Measurements from ENCODE around the gene ELN. TPM values are rescaled to one million over a fixed set of nuclear protein-coding genes. Genes with fewer than 3 reads are reported as not detected.

The ELN gene
- total RNA-seq, 1 donor from 2014 or later: 0.47 TPM

GRCh38 chr7:74051193-74051592, 23.2 kb downstream of the ELN start:
- Histone ChIP-seq H3K9me3 (ENCODE audit: low read depth) (no peaks in the 10 kb centered on the region), H3K36me3 (no peaks in the 10 kb centered on the region), H3K27ac (no peak overlapping the region), H3F3A (ENCODE audit: low read depth) (no peaks in the 10 kb centered on the region), H3K79me2 (ENCODE audit: low read depth) (no peaks in the 10 kb centered on the region), H3K4me2 (no peak overlapping the region), H3K4me3 (no peak overlapping the region), H3K9ac (no peak overlapping the region), H3K27me3 (no peaks in the 10 kb centered on the region), H3K4me1 (no peaks in the 10 kb centered on the region), H2AFZ (replicated peaks) (no peak overlapping the region), H4K20me1 (ENCODE audit: low read depth) (no peaks in the 10 kb centered on the region)
- TF ChIP-seq CTCF (IDR thresholded peaks at IDR 0.05) (no peak), EZH2 (IDR thresholded peaks at IDR 0.05) (no peak), EZH2phosphoT487 (IDR thresholded peaks at IDR 0.05) (no peak)
- H3K27ac Mint-ChIP-seq: no peak overlapping the region
- H3K4me3 Mint-ChIP-seq: no peak overlapping the region
- H3K4me1 Mint-ChIP-seq: no peaks in the 10 kb centered on the region
- no peaks in the 10 kb centered on the region for H3K36me3 Mint-ChIP-seq
- H3K27me3 Mint-ChIP-seq (ENCODE audit: insufficient read depth, low read depth): peaks cover 3% of the 10 kb centered on the region
- no peak for DNase-seq (ENCODE audit: low spot score)
- H3K9me3 Mint-ChIP-seq: no peaks in the 10 kb centered on the region

GRCh38 chr7:74051629-74052410, 23.8 kb downstream of the ELN start:
- no peaks in the 10 kb centered on the region for H3K27me3 ChIP-seq
- Mint-ChIP-seq H3K4me1 (no peaks in the 10 kb centered on the region), H3K27ac (no peak overlapping the region), H3K9me3 (no peaks in the 10 kb centered on the region), H3K4me3 (no peak overlapping the region), H3K27me3 (ENCODE audit: insufficient read depth, low read depth) (peaks cover 3% of the 10 kb centered on the region), H3K36me3 (no peaks in the 10 kb centered on the region)
- H3K4me1 ChIP-seq: no peaks in the 10 kb centered on the region
- H3K4me2 ChIP-seq: no peak overlapping the region
- H4K20me1 ChIP-seq (ENCODE audit: low read depth): no peaks in the 10 kb centered on the region
- TF ChIP-seq CTCF (IDR thresholded peaks at IDR 0.05): peak; percentile 34
- no peak for TF ChIP-seq EZH2phosphoT487 (IDR thresholded peaks at IDR 0.05)
- TF ChIP-seq EZH2 (IDR thresholded peaks at IDR 0.05): no peak
- no peak overlapping the region for H3K27ac ChIP-seq
- H3K36me3 ChIP-seq: no peaks in the 10 kb centered on the region
- H3K4me3 ChIP-seq: no peak overlapping the region
- no peak overlapping the region for H2AFZ ChIP-seq (replicated peaks)
- no peaks in the 10 kb centered on the region for H3K79me2 ChIP-seq (ENCODE audit: low read depth)
- H3F3A ChIP-seq (ENCODE audit: low read depth): no peaks in the 10 kb centered on the region
- H3K9me3 ChIP-seq (ENCODE audit: low read depth): no peaks in the 10 kb centered on the region
- DNase-seq (ENCODE audit: low spot score): peak; percentile 66
- no peak overlapping the region for H3K9ac ChIP-seq

GRCh38 chr7:74052628-74053027, 24.7 kb downstream of the ELN start:
- Mint-ChIP-seq H3K4me1 (no peaks in the 10 kb centered on the region), H3K4me3 (no peak overlapping the region), H3K27me3 (ENCODE audit: insufficient read depth, low read depth) (peaks cover 3% of the 10 kb centered on the region), H3K9me3 (no peaks in the 10 kb centered on the region), H3K27ac (no peak overlapping the region), H3K36me3 (no peaks in the 10 kb centered on the region)
- Histone ChIP-seq H3K4me2 (no peak overlapping the region), H3K4me1 (no peaks in the 10 kb centered on the region), H2AFZ (replicated peaks) (no peak overlapping the region), H3K27me3 (no peaks in the 10 kb centered on the region), H3K9ac (no peak overlapping the region), H3K27ac (no peak overlapping the region), H3F3A (ENCODE audit: low read depth) (no peaks in the 10 kb centered on the region), H4K20me1 (ENCODE audit: low read depth) (no peaks in the 10 kb centered on the region), H3K9me3 (ENCODE audit: low read depth) (no peaks in the 10 kb centered on the region), H3K79me2 (ENCODE audit: low read depth) (no peaks in the 10 kb centered on the region), H3K4me3 (no peak overlapping the region), H3K36me3 (no peaks in the 10 kb centered on the region)
- no peak for TF ChIP-seq EZH2phosphoT487 (IDR thresholded peaks at IDR 0.05)
- TF ChIP-seq CTCF (IDR thresholded peaks at IDR 0.05): no peak
- no peak for DNase-seq (ENCODE audit: low spot score)
